Fibroblast of villous mesenchyme (primary cell): Measurements from ENCODE around the gene GBF1. TPM values are rescaled to one million over a fixed set of nuclear protein-coding genes. Genes with fewer than 3 reads are reported as not detected.

Experiments used
- DNase-seq: peaks from one replicate; pipeline ENCODE4 v3.0.0-alpha.2; 2010; ENCODE audit warnings: low read depth
- H3K4me3 ChIP-seq: 2 replicates; pipeline ENCODE4 v1.5.1; 2011; ENCODE audit warnings: low read depth, mild to moderate bottlenecking, low read length
- total RNA-seq: library from RNA; depleted of rRNA; stranded (reverse); fragments of >200 nt; gene quantifications from 2 replicates; pipeline ENCODE4 v1.2.3, GENCODE V29; 2012
- TF ChIP-seq, protein P1 (sequence below): IDR thresholded peaks from 2 replicates; pipeline ENCODE4 v1.5.1; 2012; ENCODE audit warnings: low read depth, mild to moderate bottlenecking, low read length; ENCODE audit not compliant: insufficient read depth

GBF1 gene
- total RNA-seq, 1 donor, result 58.3 TPM

DNA sequence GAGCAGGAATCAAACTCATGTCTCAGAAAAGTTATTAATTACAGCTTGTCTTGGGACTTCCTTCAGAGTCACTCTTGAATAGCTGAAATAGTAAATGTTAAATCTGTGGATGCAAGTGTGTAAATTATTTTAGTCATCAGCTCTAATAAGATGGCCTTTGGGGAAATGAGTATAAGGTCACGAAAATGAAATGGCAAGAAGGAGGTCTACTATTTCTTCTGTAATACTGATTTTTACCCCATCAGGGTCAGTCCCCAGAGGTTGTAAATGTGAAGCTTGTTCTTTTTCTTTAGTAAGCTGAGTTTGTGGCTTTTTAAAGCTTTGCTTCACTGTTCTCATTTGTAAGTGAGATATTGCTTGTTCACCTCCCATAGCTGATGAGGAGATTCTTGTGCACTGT is 63.9 kb downstream of the GBF1 start:
- TF ChIP-seq, protein P1, sequence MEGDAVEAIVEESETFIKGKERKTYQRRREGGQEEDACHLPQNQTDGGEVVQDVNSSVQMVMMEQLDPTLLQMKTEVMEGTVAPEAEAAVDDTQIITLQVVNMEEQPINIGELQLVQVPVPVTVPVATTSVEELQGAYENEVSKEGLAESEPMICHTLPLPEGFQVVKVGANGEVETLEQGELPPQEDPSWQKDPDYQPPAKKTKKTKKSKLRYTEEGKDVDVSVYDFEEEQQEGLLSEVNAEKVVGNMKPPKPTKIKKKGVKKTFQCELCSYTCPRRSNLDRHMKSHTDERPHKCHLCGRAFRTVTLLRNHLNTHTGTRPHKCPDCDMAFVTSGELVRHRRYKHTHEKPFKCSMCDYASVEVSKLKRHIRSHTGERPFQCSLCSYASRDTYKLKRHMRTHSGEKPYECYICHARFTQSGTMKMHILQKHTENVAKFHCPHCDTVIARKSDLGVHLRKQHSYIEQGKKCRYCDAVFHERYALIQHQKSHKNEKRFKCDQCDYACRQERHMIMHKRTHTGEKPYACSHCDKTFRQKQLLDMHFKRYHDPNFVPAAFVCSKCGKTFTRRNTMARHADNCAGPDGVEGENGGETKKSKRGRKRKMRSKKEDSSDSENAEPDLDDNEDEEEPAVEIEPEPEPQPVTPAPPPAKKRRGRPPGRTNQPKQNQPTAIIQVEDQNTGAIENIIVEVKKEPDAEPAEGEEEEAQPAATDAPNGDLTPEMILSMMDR, result no peak
- no peak for DNase-seq
- no peak overlapping the region for H3K4me3 ChIP-seq

DNA sequence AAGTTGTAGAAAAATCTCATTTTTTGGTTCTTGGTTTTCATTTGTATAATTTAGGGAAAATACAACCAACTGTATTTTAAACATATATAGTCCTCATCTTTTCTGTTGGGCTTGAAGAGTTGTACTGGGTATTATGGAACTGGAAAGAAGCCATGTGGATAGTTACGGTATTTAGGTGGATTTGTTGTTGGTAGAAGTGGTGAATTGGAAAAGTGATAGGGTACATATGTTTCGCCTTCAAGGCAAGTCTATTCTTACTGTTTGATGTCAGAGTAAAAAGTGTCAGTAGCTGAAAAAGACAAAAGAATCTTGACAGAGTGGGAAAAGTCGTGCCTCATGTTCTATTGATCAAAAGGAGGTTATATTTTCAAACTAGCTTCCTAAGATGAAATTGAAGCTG is 64.6 kb downstream of the GBF1 start:
- no peak for DNase-seq
- TF ChIP-seq, protein P1, result no peak
- no peak overlapping the region for H3K4me3 ChIP-seq

DNA sequence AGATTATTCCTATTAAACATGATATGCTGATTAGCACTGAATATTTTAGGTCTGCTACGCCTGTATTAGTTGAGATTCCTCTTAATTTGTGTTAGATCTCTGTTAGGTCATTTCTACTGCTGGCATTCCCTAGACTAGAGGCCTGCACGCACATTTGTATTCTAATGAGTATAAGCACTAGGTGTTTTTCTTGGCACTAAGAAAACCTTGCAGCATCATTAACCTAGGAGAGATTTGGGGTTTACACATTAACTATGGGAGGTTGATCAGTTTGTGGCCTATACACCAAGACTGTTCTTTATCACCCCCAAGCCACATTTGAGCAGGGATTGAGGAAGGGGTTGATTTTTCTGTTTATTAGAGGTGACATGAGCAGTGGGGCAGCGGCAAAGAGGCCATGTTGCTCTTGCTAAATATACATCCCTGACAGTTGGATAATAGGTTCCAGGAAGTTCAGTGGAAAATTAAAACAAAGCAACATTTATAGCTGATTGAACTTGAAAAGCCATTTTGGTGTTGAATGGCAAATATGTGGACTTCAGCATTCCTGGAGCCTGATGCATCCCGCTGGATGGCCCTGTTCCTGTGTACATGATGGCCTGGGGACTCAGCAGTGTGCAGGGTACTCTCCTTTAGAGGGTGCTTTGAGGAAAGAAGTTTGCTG is 65.2 kb downstream of the GBF1 start:
- DNase-seq, result peak; percentile 39
- TF ChIP-seq, protein P1, result no peak
- no peak overlapping the region for H3K4me3 ChIP-seq

DNA sequence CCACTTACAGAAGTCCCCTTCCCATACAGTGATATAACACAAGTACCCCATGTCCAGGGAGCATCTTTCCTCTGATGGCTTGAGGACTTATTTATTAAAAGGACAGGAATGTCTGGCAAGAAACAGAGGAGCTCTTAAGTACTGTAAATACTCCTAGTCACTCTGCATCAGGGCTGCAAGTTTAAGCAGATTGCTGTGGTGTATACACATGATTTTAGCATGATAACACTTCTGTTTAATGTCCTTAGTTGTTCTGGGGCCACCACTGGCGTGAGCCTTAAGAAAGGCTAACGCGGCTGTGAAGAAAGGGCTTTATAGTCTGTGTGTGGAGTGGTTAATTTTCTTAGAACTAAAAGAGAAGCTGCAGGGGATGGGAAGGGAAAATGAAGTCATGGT is 65.7 kb downstream of the GBF1 start:
- peak; percentile 33 for DNase-seq
- TF ChIP-seq, protein P1, result no peak
- no peak overlapping the region for H3K4me3 ChIP-seq

DNA sequence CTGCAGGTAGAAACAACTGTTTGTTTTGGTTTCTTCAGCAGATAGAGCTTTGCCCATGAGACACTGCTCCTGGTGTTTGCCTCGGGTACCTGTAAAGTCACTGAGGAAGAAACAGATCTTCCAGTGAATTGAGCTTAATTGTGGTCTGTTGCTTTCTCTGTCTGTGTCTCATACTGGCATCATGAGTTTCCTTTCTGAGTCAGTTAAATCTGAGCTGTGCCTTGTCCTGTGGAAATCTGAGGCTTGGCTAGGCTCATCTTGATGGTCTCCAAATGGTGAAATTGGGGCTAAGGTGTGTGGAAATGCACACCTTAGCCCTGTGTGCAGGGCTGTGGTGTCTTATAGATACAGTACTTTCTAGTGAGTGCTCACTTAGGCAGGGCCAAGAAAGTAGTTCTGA is 67.4 kb downstream of the GBF1 start:
- H3K4me3 ChIP-seq, result no peak overlapping the region
- TF ChIP-seq, protein P1, result no peak
- no peak for DNase-seq

DNA sequence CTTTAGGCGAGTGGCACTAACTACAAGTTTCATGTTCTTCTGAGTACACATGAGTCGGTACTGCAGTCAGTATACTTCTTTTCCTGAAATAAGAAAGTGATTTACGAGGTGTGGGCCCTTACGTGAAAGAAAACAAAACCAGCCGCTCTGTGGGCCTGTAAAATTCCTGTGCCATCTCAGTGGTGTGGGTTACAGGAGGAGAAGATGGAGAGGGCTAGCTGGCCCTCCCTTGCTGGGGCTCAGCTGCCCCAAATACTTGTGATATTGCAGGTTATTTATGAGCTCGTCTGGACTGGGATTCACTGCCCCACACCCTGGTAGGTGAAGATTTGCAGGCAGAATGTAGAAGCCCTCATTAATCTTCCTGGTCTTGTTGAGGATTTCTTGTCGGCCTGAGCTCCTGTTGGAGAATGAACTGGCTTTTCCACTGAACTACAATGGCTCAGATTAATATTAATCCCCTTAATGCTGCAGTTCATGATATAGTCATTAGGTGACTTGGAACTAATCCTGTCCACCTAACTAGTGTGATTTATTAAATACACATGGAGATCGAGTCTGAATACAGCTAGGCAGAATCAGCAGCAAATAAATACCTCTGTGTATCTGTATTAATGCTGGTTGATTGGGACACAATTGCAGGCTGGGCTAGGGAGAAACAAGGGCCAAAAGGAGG is 68.0 kb downstream of the GBF1 start:
- no peak overlapping the region for H3K4me3 ChIP-seq
- TF ChIP-seq, protein P1, result no peak
- DNase-seq, result peak; percentile 58
